GM18907 (cell line): ENCODE measurements around the gene CES2.
"Not testable (repeated sequence)": the region's sequence is repeated elsewhere in the genome, so short reads cannot be mapped to it uniquely, and the experiment has no call there.

Experiments
- ATAC-seq: cut with Tn5 transposase; IDR thresholded peaks from one replicate; pipeline ENCODE4 v1.9.1; 2021; ENCODE audit warnings: mild to moderate bottlenecking, moderate library complexity; ENCODE audit not compliant: unreplicated experiment

CES2 gene

DNA sequence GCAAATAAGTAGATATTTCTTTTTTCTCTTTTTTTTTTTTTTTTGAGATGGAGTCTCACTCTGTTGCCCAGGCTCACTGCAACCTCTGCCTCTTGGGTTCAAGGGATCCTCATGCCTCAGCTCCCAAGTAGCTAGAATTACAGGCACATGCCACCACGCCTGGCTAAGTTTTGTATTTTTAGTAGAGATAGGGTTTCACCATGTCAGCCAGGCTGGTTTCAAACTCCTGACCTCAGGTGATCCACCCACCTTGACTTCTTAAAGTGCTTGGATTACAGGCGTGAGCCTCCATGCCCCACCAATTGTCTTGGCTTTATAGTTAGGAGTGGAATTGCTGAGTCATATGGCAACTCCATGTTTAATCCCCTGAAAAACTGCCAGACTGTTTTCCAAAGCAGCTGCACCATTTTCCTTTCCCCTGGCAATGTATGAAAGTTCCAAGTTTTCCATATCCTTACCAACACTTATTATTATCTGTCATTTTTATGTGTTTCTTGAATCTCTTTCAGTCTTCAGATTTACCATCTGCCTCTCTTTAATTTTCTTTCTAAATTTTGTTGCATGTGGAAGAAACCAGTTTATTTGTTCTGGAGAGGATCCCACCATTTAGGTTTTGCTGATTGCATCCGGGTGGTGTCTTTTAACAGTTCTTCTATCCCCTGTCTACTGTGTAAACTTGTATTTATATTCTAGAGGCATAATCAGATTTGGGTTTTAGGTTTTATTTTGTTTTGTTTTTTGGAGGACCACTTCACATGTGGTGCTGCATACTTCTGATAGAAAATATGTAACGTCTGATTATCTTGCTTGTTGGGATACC is 15.9 kb downstream of the CES2 start:
- ATAC-seq: no peak

DNA sequence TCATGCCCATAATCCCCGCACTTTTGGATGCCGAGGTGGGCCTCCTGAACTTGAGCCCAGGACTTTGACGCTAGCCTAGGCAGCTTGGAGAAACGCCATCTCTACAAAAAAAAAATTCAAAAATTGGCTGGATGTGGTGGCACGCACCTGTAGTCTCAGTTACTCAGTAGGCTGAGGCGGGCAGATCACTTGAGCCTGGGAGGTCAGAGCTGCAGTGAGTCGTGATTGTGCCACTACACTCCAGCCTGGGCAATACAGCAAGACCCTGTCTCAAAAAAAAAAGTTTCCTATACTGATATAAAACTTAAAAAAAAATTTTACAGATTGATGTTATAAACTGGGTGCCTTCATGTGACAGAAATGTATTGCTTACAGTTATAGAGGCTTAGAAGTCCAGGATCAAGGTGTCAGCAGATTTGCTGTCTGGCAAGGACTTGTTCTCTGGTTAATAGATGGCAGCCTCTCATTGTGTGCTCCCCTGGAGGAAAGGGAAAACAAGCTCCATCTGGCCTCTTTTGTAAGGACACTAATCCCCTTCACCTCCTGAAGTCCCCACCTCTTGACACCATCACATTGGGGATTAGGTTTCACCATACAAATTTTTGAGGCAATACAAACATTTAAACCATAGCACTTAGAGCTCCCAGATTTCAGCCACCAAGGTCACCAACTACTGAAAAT is 17.3 kb downstream of the CES2 start:
- ATAC-seq: no peak

DNA sequence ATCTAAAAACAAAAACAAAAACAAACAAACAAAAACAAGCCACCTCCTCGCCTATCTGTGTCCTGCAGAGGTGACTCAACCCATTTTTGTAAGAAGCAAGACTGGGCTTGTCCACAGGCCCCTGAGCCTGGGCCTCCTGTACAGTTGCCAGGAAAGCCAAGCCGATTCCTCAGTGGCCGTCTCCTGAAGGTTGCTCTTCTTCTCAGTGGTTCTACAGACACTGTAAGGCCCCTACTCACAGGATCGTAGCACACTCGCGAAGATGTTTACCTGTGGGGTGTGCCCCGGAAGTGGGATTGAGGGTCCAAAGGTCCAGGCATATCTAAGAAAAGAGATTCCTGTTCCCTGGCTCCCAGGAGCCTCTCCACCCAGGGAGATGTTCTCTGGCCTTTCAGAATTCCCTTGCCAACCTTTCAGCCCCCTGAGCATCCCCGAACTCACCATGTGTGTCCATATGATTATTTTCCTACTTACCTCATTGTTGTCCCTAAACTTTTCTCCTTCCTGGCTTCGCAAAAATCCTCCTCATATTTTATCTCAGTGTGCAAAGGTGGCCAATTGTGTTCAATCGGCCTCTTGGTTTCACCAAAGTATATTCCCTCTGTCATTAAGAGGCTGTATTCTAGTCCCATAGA is 18.3 kb downstream of the CES2 start:
- ATAC-seq: no peak

DNA sequence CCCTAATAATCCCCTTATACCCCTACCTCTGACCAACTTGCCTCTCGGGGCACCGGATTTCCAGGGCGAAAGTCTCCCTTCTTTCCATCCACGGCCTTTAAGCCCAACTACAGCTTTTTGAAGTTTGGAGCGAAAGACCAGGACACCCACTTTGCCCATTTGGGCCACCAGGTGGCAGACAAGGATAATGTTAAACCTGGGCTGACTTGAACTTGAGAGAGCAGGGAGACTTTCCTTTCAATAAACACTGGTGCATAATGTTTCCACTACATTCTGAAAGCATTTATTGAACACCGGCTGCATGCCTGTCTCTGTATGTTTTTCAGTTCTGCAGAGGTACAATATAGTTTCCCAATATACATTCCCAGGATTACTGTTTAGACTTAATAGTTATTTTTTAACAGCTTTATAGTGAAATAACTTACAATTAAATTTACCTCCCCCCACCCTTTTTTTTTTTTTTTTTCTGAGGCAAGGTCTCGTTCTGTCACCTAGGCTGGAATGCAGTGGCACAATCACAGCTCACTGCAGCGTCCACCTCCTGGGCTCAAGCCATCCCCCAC is 18.9 kb downstream of the CES2 start:
- peak; percentile 55 for ATAC-seq

DNA sequence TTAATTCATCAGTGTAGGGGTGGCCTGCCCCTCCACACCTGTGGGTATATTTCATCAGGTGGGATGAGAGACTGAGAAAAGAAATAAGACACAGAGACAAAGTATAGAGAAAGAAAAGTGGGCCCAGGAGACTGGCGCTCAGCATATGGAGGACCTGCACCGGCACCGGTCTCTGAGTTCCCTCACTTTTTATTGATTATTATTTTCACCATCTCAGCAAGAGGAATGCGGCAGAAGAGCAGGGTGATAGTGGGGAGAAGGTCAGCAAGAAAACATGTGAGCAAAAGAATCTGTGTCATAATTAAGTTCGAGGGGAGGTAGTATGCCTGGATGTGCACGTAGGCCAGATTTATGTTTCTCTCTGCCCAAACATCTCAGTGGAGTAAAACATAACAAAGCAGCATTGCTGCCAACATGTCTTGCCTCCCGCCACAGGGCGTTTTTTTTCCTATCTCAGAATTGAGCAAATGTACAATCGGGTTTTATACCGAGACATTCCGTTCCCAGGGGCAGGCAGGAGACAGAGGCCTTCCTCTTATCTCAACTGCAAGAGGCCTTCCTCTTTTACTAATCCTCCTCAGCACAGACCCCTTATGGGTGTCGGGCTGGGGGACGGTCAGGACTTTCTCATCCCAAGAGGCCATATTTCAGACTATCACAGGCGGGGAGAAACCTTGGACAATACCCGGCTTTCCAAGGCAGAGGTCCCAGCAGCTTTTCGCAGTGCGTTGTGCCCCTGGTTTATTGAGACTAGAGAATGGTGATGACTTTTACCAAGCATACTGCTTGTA is 20.2 kb downstream of the CES2 start:
- not testable (repeated sequence) for ATAC-seq

DNA sequence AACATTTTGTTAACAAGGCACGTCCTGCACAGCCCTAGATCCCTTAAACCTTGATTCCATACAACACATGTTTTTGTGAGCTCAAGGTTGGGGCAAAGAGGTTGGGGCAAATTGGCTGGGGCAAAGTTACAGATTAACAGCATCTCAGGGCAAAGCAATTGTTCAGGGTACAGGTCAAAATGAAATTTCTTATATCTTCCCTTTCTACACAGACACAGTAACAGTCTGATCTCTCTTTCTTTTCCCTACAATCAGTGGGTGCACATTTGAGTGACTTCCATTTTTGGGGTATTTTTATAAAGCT is 20.8 kb downstream of the CES2 start:
- not testable (repeated sequence) for ATAC-seq

DNA sequence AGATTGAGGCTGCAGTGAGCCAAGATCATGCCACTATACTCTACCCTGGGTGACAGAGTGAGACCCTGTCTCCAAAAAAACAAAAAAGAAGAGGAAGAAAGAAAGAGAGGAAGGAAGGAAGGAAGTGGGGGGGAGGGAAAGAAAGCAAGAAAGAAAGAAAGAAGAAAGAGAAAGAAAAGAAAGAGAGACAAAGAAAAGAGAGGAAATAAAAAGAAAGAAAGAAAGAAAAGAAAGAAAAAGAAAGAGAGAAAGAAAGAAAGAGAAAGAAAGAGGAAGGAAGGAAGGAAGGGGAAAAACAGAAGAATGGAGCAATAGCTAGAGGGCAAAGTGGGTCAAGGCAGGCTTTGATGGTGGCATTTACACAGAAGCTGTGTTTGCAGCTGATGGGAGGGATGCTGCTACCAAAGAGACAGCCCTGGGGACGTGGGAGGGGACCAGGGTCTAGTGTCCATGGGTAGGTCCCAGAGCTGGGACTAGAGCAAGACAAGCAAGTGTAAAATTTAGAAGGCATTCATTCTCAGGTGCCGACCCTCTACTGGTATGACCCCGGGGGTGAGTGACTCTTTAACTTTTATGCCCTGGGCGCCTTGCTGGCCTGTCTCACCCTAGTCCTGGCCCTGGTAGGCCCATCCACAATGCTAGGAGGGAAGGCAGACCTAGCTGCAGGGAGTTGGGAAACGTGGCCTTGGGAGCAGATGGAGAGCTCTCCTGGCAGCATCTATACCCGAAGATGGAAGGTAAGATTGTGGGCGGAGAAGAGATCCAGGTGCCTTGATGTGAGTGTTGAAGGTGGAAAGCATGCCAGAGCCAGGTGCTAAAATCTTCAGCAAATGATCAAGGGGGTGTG is 23.8 kb downstream of the CES2 start:
- ATAC-seq: no peak

DNA sequence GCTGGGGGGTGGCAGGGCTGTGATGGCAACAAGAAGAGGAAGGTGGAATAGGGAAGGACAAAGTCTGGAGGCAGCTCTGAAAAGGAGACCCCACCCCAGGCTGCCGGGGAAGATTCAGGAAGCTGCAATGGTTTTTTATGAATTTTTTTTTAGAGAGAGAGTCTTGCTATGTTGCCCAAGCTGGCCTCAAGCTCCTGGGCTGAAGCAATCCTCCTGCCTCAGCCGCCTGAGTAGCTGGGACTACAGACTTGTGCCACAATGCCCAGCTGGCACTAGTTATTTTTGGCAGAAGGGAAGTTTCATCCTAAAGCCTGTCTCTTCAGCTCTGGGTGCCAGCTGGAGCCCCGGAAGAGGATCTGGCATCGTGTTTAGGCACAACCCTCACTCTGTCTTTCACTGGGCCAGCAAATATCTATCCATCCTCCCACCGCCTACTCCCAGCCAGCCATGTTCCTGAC is 24.4 kb downstream of the CES2 start:
- no peak for ATAC-seq

DNA sequence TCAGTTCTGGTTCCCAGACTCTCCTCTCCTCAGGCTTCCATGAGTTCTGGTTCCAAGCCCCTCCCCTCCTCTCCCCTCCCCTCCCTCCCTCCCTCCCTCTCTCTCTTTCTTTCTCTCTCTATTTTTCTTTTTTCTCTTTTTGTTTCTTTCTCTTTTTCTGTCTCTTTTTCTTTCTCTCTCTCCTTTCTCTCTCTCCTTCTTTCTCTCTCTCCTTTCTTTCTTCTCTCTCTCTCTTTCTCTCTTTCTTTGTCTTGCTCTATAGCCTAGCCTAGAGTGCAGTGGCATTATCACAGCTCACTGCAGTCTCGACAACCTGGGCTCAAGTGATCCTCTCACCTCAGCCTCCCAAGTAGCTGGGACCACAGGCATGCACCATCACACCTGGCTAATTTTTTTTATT is 25.0 kb downstream of the CES2 start:
- no peak for ATAC-seq

DNA sequence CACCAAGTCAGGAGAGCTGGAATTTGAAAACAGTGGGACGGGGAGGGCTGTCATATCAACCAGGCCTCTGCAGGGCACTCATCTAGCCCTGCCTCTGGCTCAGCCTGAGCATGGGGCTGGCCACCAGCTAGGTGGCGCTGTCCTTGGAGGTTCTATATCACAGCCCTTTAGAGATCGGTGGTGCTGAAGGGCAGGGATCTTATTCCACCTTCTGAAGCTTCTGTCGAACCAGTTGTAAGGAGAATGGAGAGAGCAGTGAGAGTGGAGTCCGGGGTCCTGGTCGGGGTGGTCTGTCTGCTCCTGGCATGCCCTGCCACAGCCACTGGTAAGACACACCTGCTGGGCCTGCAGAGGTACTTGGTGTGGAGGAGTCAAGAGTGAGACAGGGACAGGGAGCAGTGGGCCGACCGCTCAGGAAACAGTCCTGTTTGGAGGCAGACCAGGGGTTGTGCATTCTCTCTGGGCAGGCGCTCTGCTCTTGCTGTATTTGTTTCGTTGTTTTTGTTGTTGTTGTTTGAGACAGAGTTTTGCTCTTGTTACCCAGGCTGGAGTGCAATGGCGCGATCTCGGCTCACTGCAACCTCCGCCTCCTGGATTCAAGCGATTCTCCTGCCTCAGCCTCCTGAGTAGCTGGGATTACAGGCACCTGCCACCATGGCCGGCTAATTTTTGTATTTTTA is 25.9 kb downstream of the CES2 start, which contains the start of gene CES3:
Gene CES3 (plus strand): TSS at position 202 of the 680 bp plus-strand sequence. CDS start 42 bp downstream, at position 244.
- peak; percentile 76 for ATAC-seq

DNA sequence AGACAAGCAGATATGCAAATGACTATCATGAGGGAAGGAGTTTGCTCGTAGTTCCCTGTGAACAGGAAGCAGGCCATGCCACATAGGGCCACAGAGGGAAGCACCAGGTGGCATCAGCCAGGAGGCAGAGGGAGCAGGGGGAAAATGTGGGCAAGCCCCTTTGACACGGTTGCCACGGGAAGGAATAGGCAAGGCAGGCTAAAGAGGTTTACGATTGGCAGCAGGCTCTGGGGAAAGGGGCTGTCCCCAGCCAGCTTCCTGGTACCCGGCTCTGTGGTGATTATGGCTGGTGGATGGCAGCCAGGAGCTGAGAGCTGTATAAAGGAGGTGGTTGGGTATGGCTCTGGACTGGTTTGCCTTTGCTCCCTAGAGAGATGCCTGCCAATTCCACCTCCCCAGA is 26.6 kb downstream of the CES2 start:
- ATAC-seq: no peak

DNA sequence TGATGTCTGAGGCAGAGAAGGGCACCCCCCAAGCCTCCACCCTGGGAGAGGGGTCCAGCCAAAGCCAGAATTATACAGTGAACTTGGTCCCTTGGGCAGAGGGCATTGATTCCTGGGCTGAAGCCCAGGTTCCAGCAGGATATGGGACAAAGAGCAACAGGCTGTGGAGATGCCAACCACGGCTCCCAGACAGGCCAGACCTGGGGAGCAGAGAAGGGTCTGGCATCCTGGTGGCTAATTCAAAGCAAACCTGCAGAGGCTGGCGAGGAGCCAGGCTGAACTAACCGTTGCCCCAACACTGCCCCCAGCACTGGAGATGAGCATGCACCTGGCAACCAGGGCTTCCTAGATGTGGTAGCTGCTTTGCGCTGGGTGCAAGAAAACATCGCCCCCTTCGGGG is 28.7 kb downstream of the CES2 start:
- no peak for ATAC-seq

DNA sequence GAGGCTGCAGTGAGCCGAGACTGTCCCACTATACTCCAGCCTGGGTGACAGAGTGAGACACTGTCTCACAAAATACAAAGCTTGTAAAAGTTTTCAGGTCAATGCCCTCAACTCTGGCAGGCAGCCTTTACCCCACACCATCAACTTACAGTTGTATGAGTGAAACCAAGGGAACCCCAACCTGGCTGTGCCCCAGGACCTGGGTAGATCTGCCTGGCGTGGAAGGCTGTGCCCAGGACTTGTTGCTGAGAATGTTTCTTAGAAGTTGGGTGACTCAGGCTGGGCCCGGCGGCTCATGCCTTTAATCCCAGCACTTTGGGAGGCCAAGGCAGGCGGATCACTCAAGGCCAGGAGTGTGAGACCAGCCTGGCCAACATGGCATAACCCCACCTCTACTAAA is 33.5 kb downstream of the CES2 start:
- no peak for ATAC-seq

DNA sequence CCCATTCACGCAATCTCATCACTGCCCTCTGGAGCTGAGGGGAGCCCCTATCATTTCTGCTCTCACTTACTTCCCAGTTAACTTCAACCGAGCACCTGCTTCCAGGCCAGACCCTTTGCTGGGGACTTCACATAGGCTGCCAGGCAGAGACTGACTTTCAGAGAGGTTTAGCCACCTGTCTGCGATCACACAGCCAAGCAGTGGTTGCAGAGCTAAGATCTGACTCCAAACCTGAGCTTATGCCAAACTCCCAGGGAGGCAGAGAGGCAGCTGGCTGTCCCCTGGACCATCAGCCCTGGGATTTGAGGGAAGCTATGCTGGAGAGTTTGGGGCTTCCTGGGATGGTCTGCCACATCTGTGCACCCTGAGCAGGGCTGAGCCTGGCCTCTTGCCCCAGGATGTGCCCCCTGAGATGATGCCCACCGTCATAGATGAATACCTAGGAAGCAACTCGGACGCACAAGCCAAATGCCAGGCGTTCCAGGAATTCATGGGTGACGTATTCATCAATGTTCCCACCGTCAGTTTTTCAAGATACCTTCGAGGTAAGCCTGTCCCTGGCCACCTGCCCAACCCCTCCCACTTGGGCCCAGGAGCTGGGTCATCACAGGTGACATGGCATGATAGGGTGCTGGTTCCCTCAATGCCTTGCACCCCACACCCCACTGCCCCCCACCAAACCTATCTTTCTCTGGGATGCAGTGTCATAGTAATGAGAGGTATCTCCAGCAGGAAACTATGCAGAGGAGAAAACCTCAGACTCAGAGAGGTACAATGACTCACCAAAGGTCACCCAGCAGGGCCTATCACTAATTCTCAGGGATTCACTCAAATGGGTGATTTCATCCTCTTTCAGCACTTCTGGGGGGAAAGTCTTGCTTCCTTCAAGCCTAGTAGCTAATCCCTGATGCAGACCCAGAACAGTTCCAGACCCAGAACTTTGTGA is 35.7 kb downstream of the CES2 start:
- no peak for ATAC-seq

DNA sequence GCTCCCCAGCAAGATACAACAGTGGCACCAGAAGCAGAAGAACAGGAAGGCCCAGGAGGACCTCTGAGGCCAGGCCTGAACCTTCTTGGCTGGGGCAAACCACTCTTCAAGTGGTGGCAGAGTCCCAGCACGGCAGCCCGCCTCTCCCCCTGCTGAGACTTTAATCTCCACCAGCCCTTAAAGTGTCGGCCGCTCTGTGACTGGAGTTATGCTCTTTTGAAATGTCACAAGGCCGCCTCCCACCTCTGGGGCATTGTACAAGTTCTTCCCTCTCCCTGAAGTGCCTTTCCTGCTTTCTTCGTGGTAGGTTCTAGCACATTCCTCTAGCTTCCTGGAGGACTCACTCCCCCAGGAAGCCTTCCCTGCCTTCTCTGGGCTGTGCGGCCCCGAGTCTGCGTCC is 37.7 kb downstream of the CES2 start:
- no peak for ATAC-seq

DNA sequence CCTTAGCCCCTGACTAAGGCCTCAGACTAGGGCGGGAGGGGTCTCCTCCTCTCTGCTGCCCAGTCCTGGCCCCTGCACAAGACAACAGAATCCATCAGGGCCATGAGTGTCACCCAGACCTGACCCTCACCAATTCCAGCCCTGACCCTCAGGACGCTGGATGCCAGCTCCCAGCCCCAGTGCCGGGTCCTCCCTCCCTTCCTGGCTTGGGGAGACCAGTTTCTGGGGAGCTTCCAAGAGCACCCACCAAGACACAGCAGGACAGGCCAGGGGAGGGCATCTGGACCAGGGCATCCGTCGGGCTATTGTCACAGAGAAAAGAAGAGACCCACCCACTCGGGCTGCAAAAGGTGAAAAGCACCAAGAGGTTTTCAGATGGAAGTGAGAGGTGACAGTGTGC is 38.4 kb downstream of the CES2 start:
- no peak for ATAC-seq

DNA sequence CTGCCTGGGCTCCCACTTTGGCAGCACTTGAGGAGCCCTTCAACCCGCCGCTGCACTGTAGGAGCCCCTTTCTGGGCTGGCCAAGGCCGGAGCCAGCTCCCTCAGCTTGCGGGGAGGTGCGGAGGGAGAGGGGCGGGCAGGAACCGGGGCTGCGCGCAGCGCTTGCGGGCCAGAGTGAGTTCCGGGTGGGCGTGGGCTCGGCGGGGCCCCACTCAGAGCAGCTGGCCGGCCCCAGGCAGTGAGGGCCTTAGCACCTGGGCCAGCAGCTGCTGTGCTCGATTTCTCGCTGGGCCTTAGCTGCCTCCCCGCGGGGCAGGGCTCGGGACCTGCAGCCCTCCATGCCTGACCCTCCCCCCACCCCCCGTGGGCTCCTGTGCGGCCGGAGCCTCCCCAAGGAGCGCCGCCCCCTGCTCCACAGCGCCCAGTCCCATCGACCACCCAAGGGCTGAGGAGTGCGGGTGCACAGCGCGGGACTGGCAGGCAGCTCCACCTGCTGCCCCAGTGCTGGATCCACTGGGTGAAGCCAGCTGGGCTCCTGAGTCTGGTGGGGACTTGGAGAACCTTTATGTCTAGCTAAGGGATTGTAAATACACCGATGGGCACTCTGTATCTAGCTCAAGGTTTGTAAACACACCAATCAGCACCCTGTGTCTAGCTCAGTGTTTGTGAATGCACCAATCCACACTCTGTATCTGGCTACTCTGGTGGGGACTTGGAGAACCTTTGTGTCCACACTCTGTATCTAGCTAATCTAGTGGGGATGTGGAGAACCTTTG is 39.0 kb downstream of the CES2 start:
- not testable (repeated sequence) for ATAC-seq

DNA sequence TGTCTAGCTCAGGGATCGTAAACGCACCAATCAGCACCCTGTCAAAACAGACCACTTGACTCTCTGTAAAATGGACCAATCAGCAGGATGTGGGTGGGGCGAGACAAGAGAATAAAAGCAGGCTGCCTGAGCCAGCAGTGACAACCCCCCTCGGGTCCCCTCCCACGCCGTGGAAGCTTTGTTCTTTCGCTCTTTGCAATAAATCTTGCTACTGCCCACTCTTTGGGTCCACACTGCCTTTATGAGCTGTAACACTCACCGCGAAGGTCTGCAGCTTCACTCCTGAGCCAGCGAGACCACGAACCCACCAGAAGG is 39.6 kb downstream of the CES2 start:
- not testable (repeated sequence) for ATAC-seq
